H9 (cell line): ENCODE data around the gene DLG2. TPM values are rescaled to one million over a fixed set of nuclear protein-coding genes. Genes with fewer than 3 reads are reported as not detected.

Source experiments
- DNase-seq: peaks from one replicate; pipeline ENCODE4 v3.0.0-alpha.2; 2017
- H2AFZ ChIP-seq: one replicate; pipeline ENCODE4 v1.6.1; 2013; ENCODE audit warnings: mild to moderate bottlenecking, low read length, control low read depth, moderate library complexity
- H2AK5ac ChIP-seq: 2 replicates; pipeline ENCODE4 v1.6.1; 2013; ENCODE audit warnings: low read length, control low read depth, mixed read lengths; ENCODE audit not compliant: insufficient read length
- H2BK120ac ChIP-seq: one replicate; pipeline ENCODE4 v1.6.1; 2013; ENCODE audit warnings: low read depth, mild to moderate bottlenecking, low read length, control low read depth, inconsistent platforms; ENCODE audit not compliant: poor library complexity, severe bottlenecking
- H2BK12ac ChIP-seq: 2 replicates; pipeline ENCODE4 v1.6.1; 2013; ENCODE audit warnings: low read length, control low read depth, mixed read lengths, low read depth; ENCODE audit not compliant: insufficient read length
- H2BK15ac ChIP-seq: 2 replicates; pipeline ENCODE4 v1.6.1; 2013; ENCODE audit warnings: low read depth, low read length, control low read depth
- H2BK20ac ChIP-seq: one replicate; pipeline ENCODE4 v1.6.1; 2013; ENCODE audit warnings: low read depth, mild to moderate bottlenecking, low read length, control low read depth, inconsistent platforms; ENCODE audit not compliant: poor library complexity, severe bottlenecking
- H2BK5ac ChIP-seq: 2 replicates; pipeline ENCODE4 v1.6.1; 2013; ENCODE audit warnings: low read length, control low read depth, mixed read lengths; ENCODE audit not compliant: insufficient read length
- H3K14ac ChIP-seq: 2 replicates; pipeline ENCODE4 v1.6.1; 2013; ENCODE audit warnings: low read length, control low read depth; ENCODE audit not compliant: insufficient read depth
- H3K18ac ChIP-seq: 2 replicates; pipeline ENCODE4 v1.6.1; 2013; ENCODE audit warnings: low read depth, mild to moderate bottlenecking, mixed read lengths, low read length, control low read depth; ENCODE audit not compliant: insufficient read length
- H3K23ac ChIP-seq: 2 replicates; pipeline ENCODE4 v1.6.1; 2013; ENCODE audit warnings: low read length, control low read depth, mixed read lengths, low read depth; ENCODE audit not compliant: insufficient read length
- H3K23me2 ChIP-seq: 2 replicates; pipeline ENCODE4 v1.6.1; 2013; ENCODE audit warnings: low read depth, mild to moderate bottlenecking, mixed read lengths, low read length, control low read depth; ENCODE audit not compliant: insufficient read length, poor library complexity, severe bottlenecking
- H3K27ac ChIP-seq: 2 replicates; pipeline ENCODE4 v1.5.1; 2013; ENCODE audit warnings: low read length, control low read depth, mixed read lengths, low read depth; ENCODE audit not compliant: insufficient read length
- H3K27me3 ChIP-seq: 2 replicates; pipeline ENCODE4 v1.6.1; 2013; ENCODE audit warnings: low read length, control low read depth, inconsistent platforms; ENCODE audit not compliant: insufficient read depth
- H3K4ac ChIP-seq: 2 replicates; pipeline ENCODE4 v1.6.1; 2013; ENCODE audit warnings: low read depth, mild to moderate bottlenecking, control low read depth, inconsistent platforms, low read length, moderate library complexity
- H3K4me1 ChIP-seq: 2 replicates; pipeline ENCODE4 v1.6.1; 2013; ENCODE audit warnings: low read length, control low read depth, inconsistent platforms; ENCODE audit not compliant: insufficient read depth
- H3K4me2 ChIP-seq: 2 replicates; pipeline ENCODE4 v1.6.1; 2013; ENCODE audit warnings: low read length, control low read depth, mixed read lengths; ENCODE audit not compliant: insufficient read length, insufficient read depth
- H3K56ac ChIP-seq: 2 replicates; pipeline ENCODE4 v1.6.1; 2013; ENCODE audit warnings: low read depth, mild to moderate bottlenecking, mixed read lengths, low read length, control low read depth; ENCODE audit not compliant: insufficient read length
- H3K79me1 ChIP-seq: 2 replicates; pipeline ENCODE4 v1.6.1; 2013; ENCODE audit warnings: low read depth, mild to moderate bottlenecking, moderate library complexity, low read length, control low read depth, inconsistent platforms; ENCODE audit not compliant: insufficient read depth, poor library complexity, severe bottlenecking
- H3K79me2 ChIP-seq: 2 replicates; pipeline ENCODE4 v1.6.1; 2013; ENCODE audit warnings: low read length, control low read depth, inconsistent platforms; ENCODE audit not compliant: insufficient read depth
- H3K9ac ChIP-seq: 2 replicates; pipeline ENCODE4 v1.6.1; 2013; ENCODE audit warnings: low read length, control low read depth, mixed read lengths; ENCODE audit not compliant: insufficient read length; ENCODE audit errors: extremely low read depth
- H3K9me3 ChIP-seq: one replicate; pipeline ENCODE4 v1.6.1; 2013; ENCODE audit warnings: low read depth, low read length, inconsistent platforms; ENCODE audit not compliant: control insufficient read depth
- H3T11ph ChIP-seq: one replicate; pipeline ENCODE4 v1.6.1; 2013; ENCODE audit warnings: mild to moderate bottlenecking, low read length, control low read depth, inconsistent platforms
- H4K20me1 ChIP-seq: one replicate; pipeline ENCODE4 v1.6.1; 2013; ENCODE audit not compliant: control insufficient read depth, insufficient read length, insufficient read depth
- H4K5ac ChIP-seq: 2 replicates; pipeline ENCODE4 v1.6.1; 2013; ENCODE audit warnings: low read depth, mild to moderate bottlenecking, mixed read lengths, low read length, control low read depth; ENCODE audit not compliant: insufficient read length
- H4K8ac ChIP-seq: replicated peaks from 2 replicates; pipeline ENCODE4 v1.6.1; 2013; ENCODE audit warnings: low read length, control low read depth, mixed read lengths, low read depth; ENCODE audit not compliant: insufficient read length
- H4K91ac ChIP-seq: 2 replicates; pipeline ENCODE4 v1.6.1; 2013; ENCODE audit warnings: low read depth, mild to moderate bottlenecking, moderate library complexity, mixed read lengths, low read length, control low read depth; ENCODE audit not compliant: insufficient read length
- H3K27ac Mint-ChIP-seq, 3 experiments: 2 replicates in 2 of 3; 3 replicates in 1 of 3; pipeline ENCODE4 v1.8.0; 2020 to 2021; ENCODE audit warnings: mixed read lengths in 3 of 3, mild to moderate bottlenecking in 1 of 3, moderate library complexity in 1 of 3
- H3K27me3 Mint-ChIP-seq: 2 replicates; pipeline ENCODE4 v1.8.0; 2021; ENCODE audit warnings: low read depth, mild to moderate bottlenecking, moderate library complexity, mixed read lengths
- H3K36me3 Mint-ChIP-seq, 3 experiments: 2 replicates in 2 of 3; 3 replicates in 1 of 3; pipeline ENCODE4 v1.8.0; 2020 to 2021; ENCODE audit warnings: low read depth in 3 of 3, mixed read lengths in 3 of 3; ENCODE audit not compliant: insufficient read depth in 1 of 3
- H3K4me1 Mint-ChIP-seq, 2 experiments: 2 replicates each; pipeline ENCODE4 v1.8.0; 2020; ENCODE audit warnings: mixed read lengths in 2 of 2
- H3K4me3 Mint-ChIP-seq, 2 experiments: 2 replicates in 1 of 2; 3 replicates in 1 of 2; pipeline ENCODE4 v1.8.0; 2020 to 2021; ENCODE audit warnings: mild to moderate bottlenecking in 2 of 2, mixed read lengths in 2 of 2, moderate library complexity in 1 of 2
- H3K9me3 Mint-ChIP-seq, 2 experiments: 2 replicates in 1 of 2; 3 replicates in 1 of 2; pipeline ENCODE4 v1.8.0; 2020; ENCODE audit warnings: mild to moderate bottlenecking in 2 of 2, mixed read lengths in 2 of 2, moderate library complexity in 1 of 2
- CTCF ChIP-seq: fragments of 200-600 bp; sonication (generic); conservative IDR thresholded peaks from 3 replicates; pipeline ENCODE4 v1.8.0; 2021; ENCODE audit warnings: antibody characterized with exemption, mild to moderate bottlenecking
- total RNA-seq: library from RNA; stranded (reverse); gene quantifications from 2 replicates; pipeline ENCODE4 v1.2.1, GENCODE V29; 2021

The DLG2 gene
- total RNA-seq, 1 experiment from 2014 or later: 8.0 TPM

- DNase-seq: no peak
- Histone ChIP-seq H2AK5ac (no peak overlapping the region), H3K9ac (no peak overlapping the region), H3T11ph (no peak overlapping the region), H2BK15ac (no peak overlapping the region), H3K79me2 (no peaks in the 10 kb centered on the region), H2BK20ac (no peak overlapping the region), H3K23ac (no peak overlapping the region), H3K23me2 (no peaks in the 10 kb centered on the region), H2BK120ac (no peak overlapping the region), H2AFZ (no peak overlapping the region), H3K4me2 (no peak overlapping the region), H3K79me1 (no peaks in the 10 kb centered on the region), H4K5ac (no peak overlapping the region), H3K4me1 (no peaks in the 10 kb centered on the region), H2BK12ac (no peak overlapping the region), H3K18ac (no peak overlapping the region), H4K8ac (no peak overlapping the region), H3K27me3 (no peaks in the 10 kb centered on the region), H2BK5ac (no peak overlapping the region), H3K56ac (no peak overlapping the region), H3K27ac (no peak overlapping the region), H4K91ac (no peak overlapping the region), H3K4ac (no peak overlapping the region), H3K9me3 (no peaks in the 10 kb centered on the region), H3K14ac (no peak overlapping the region), H4K20me1 (no peaks in the 10 kb centered on the region)
- H3K4me1 Mint-ChIP-seq: peaks cover 7 to 24% of the 10 kb centered on the region in 2 experiments; a peak in 3 of 4 replicates
- H3K4me3 Mint-ChIP-seq: no peak overlapping the region
- H3K36me3 Mint-ChIP-seq: no peaks in the 10 kb centered on the region
- H3K9me3 Mint-ChIP-seq: no peaks in the 10 kb centered on the region
- no peaks in the 10 kb centered on the region for H3K27me3 Mint-ChIP-seq
- no peak overlapping the region for H3K27ac Mint-ChIP-seq
- no peak for TF ChIP-seq CTCF
Observed at GRCh38 chr11:84685149-84685548, 942.0 kb downstream of the DLG2 start.
